CD4-positive, alpha-beta T cell (primary cell): ENCODE results near the gene OPN1MW2. TPM values are rescaled to one million over a fixed set of nuclear protein-coding genes. Genes with fewer than 3 reads are reported as not detected.
"Not testable (repeated sequence)": the region's sequence is repeated elsewhere in the genome, so short reads cannot be mapped to it uniquely, and the experiment has no call there.

Experiments used
- ATAC-seq: fragments of 200-7000 bp; cut with Tn5 transposase; one replicate; pipeline ENCODE4 v1.10.0; 2022; ENCODE audit warnings: mild to moderate bottlenecking; ENCODE audit not compliant: poor library complexity
- CTCF ChIA-PET: fragments of 350-600 bp; sonication (Branson Sonifier 250); formaldehyde crosslinking; loops from one replicate; lab custom pipeline; 2021; ENCODE audit warnings: antibody characterized with exemption, inconsistent platforms; lab: Charles Lee
- POLR2A ChIA-PET: fragments of 350-600 bp; sonication (Branson Sonifier 250); formaldehyde crosslinking; loops from one replicate; lab custom pipeline; 2021; ENCODE audit warnings: antibody characterized with exemption, inconsistent platforms; lab: Charles Lee
- DNase-seq, 14 experiments: peaks; one replicate each; pipeline ENCODE4 v3.0.0-alpha.2; 2013 to 2020; ENCODE audit warnings: mixed read lengths in 2 of 14
- H3K27ac ChIP-seq, 2 donors: one replicate each; pipeline versions ENCODE4 v1.5.1 to v1.7.0; 2013; ENCODE audit warnings: low read length in 2 of 2, low read depth in 1 of 2, mild to moderate bottlenecking in 1 of 2
- H3K27me3 ChIP-seq, 2 experiments: 1 replicate in 1 of 2; 2 replicates in 1 of 2; pipeline versions ENCODE4 v1.6.1 to v1.7.0; 2013; ENCODE audit warnings: low read length in 2 of 2, control low read depth in 1 of 2, mild to moderate bottlenecking in 1 of 2, moderate library complexity in 1 of 2; ENCODE audit not compliant: insufficient read depth in 2 of 2, control insufficient read depth in 1 of 2
- H3K36me3 ChIP-seq: one replicate; pipeline ENCODE4 v1.6.1; 2013; ENCODE audit warnings: low read length, control low read depth; ENCODE audit not compliant: insufficient read depth
- H3K4me1 ChIP-seq: one replicate; pipeline ENCODE4 v1.6.1; 2013; ENCODE audit warnings: low read length, control low read depth; ENCODE audit not compliant: insufficient read depth
- H3K4me3 ChIP-seq: one replicate; pipeline ENCODE4 v1.5.1; 2013; ENCODE audit warnings: mild to moderate bottlenecking, low read length, moderate library complexity
- H3K9me3 ChIP-seq, 2 experiments: 1 replicate in 1 of 2; 2 replicates in 1 of 2; pipeline versions ENCODE4 v1.6.1 to v1.7.0; 2013; ENCODE audit warnings: low read length in 2 of 2, mild to moderate bottlenecking in 2 of 2, control low read depth in 1 of 2, moderate library complexity in 1 of 2; ENCODE audit not compliant: control insufficient read depth in 1 of 2, insufficient read depth in 1 of 2
- H3K27ac Mint-ChIP-seq: one replicate; pipeline ENCODE4 v1.8.0; 2020; ENCODE audit warnings: mixed read lengths
- H3K27me3 Mint-ChIP-seq: one replicate; pipeline ENCODE4 v1.8.0; 2021; ENCODE audit warnings: mixed read lengths
- H3K36me3 Mint-ChIP-seq: one replicate; pipeline ENCODE4 v1.8.0; 2021; ENCODE audit warnings: low read depth, mixed read lengths
- H3K4me1 Mint-ChIP-seq: one replicate; pipeline ENCODE4 v1.8.0; 2021; ENCODE audit warnings: low read depth, mixed read lengths
- H3K4me3 Mint-ChIP-seq: one replicate; pipeline ENCODE4 v1.8.0; 2020; ENCODE audit warnings: mild to moderate bottlenecking, mixed read lengths
- H3K9me3 Mint-ChIP-seq: one replicate; pipeline ENCODE4 v1.8.0; 2020; ENCODE audit warnings: mixed read lengths
- intact Hi-C, 2 experiments: fragments of 100-400 bp; cut with DNase I in 1 of 2; cut with micrococcal nuclease in 1 of 2; formaldehyde crosslinking; loops; one replicate each; pipeline versions ENCODE4 v1.15.1 to v1.9.0; 2023 to 2025; cut with DNase I, micrococcal nuclease
- total RNA-seq, 174 experiments: library from RNA in 2 of 174; stranded (reverse) in 2 of 174; gene quantifications; one replicate each; pipeline ENCODE4 v1.2.3 and lab custom pipeline; 2021 to 2026

The OPN1MW2 gene
- total RNA-seq, 2 experiments from 2014 or later: not detected

DNA sequence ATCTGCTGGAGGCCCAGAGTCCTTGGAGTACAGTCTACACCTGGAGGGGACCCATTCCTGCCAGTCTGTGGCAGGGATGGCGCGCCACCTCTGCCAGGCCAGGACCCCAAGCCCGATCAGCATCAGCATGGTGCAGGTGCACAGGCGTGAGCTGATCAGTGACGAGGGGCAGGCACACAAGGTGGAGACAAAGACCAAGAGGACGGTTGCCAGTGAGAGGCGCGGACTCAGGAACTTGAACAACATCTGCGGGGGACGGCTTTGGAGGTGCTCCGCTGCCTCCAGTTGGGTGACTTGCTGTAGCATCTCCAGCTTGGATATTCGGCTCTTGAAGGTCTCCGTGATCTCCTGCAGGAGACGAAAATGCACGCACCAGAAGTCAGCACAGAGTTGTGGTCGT lies 14.1 kb downstream of the OPN1MW2 start:
- intact Hi-C loops, H3K9me3 Mint-ChIP-seq: not testable (repeated sequence)

DNA sequence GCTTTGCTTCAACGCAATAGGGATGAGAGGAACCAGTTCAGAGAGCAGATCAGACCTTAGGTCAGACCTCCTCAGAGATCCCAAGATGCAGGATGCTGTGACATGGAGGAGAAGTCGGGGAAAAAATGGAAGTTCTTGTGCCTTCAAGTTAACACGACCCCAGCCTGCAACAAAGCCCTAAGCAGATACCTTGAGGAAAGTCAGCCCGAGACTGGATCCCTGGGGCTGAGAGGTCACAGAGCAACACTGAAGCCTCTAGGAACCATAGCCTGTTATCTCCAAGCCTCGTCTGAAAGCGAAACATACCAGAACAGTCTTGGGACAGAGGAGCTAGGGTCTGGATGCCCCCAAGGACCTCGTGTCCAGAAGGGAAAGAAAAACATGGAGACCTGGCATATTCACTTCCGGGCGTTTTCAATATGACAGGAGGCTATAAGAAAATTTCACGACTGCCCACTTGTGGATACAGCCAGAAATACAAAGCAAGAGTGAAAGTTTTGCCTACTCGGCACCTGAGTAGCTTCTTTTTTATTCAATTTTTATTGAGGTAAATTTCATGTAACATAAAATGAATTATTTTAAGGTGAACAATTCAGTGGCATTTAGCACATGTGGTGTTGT lies 19.5 kb downstream of the OPN1MW2 start:
- H3K36me3 Mint-ChIP-seq, H3K4me1 Mint-ChIP-seq, intact Hi-C loops, H3K4me1 ChIP-seq, H3K27me3 ChIP-seq, H3K27ac ChIP-seq, H3K9me3 Mint-ChIP-seq, POLR2A ChIA-PET, H3K9me3 ChIP-seq, H3K27ac Mint-ChIP-seq, H3K27me3 Mint-ChIP-seq, H3K4me3 ChIP-seq, DNase-seq, ATAC-seq, CTCF ChIA-PET, H3K4me3 Mint-ChIP-seq, H3K36me3 ChIP-seq: not testable (repeated sequence)

More for the DNA sequence above, 14.1 kb downstream of the OPN1MW2 start:
- H3K4me3 Mint-ChIP-seq, H3K27me3 Mint-ChIP-seq, H3K9me3 ChIP-seq, H3K27ac ChIP-seq, H3K36me3 Mint-ChIP-seq, H3K27ac Mint-ChIP-seq, DNase-seq, ATAC-seq, H3K36me3 ChIP-seq, CTCF ChIA-PET, H3K4me3 ChIP-seq, POLR2A ChIA-PET, H3K27me3 ChIP-seq, H3K4me1 ChIP-seq, H3K4me1 Mint-ChIP-seq: not testable (repeated sequence)

DNA sequence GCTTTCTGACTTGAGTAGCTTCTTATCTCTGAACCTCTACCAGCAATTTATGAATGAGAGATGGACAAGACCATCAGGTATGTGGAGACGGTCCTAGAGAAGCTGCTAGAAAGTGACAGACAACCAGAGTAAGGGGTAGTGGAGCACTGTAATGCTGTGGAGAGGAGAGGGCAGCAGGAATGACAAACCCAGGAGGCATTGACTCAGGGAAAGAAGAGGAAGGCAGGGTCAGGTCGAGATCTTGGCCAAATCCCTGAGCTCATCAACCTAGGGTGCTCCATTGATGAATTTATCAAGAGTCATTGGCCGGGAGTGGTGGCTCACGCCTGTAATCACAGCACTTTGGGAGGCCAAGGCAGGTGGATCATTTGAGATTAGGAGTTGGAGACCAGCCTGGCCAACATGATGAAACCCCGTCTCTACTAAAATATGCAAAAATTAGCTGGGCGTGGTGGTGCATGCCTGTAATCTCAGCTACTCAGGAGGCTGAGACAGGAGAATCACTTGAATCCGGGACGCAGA lies 20.5 kb downstream of the OPN1MW2 start:
- H3K27me3 Mint-ChIP-seq: not testable (repeated sequence)

DNA sequence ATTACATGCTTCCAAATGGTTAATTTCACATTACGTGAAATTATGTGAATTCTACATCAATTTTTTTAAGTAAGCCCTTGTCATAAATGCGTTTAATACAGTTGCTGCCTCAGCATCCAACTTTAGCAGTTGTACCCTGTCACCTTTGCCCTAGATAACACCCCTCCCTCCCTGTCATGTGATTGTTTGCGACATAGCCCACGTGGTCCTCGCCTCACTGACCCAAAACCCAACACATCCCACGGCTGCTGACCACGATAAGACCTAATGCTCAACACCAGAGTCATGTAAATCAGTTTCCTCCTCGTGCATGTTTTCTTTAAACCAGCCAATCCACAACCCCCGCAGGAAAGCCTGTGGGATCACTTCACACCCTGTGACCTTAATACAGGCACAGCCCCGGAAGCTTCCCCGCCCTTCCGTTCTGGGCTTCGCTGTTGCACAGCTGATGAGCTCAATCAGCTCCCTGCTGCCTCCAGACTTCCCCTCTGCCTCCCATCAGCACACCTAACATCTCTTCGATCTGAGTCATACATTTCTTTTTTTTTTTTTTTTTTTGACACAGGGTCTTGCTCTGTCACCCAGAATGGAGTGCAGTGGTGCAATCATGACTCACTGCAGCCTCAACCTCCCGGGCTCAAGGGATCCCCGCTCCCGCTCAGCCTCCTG lies 28.0 kb downstream of the OPN1MW2 start:
- CTCF ChIA-PET, H3K27me3 Mint-ChIP-seq, H3K4me3 ChIP-seq, H3K27me3 ChIP-seq, POLR2A ChIA-PET, H3K27ac Mint-ChIP-seq, H3K9me3 Mint-ChIP-seq, H3K4me1 Mint-ChIP-seq, H3K36me3 Mint-ChIP-seq, H3K27ac ChIP-seq, H3K9me3 ChIP-seq, intact Hi-C loops, H3K4me1 ChIP-seq, H3K36me3 ChIP-seq, H3K4me3 Mint-ChIP-seq, DNase-seq: not testable (repeated sequence)
- ATAC-seq: peak; percentile 93

More for the DNA sequence above, 20.5 kb downstream of the OPN1MW2 start:
- H3K27me3 ChIP-seq, H3K9me3 ChIP-seq, ATAC-seq, H3K36me3 Mint-ChIP-seq, H3K4me1 ChIP-seq, CTCF ChIA-PET, H3K4me3 Mint-ChIP-seq, H3K4me1 Mint-ChIP-seq, H3K4me3 ChIP-seq, intact Hi-C loops, H3K27ac Mint-ChIP-seq, H3K36me3 ChIP-seq, H3K27ac ChIP-seq, H3K9me3 Mint-ChIP-seq: not testable (repeated sequence)
- POLR2A ChIA-PET: interaction anchor here (0.8 kb wide), 1 partner anchor 87 kb away, joined by 4 read pairs; no protein-coding TSS in a partner anchor
- peak in 1 of 14 experiments; percentile 0 for DNase-seq

DNA sequence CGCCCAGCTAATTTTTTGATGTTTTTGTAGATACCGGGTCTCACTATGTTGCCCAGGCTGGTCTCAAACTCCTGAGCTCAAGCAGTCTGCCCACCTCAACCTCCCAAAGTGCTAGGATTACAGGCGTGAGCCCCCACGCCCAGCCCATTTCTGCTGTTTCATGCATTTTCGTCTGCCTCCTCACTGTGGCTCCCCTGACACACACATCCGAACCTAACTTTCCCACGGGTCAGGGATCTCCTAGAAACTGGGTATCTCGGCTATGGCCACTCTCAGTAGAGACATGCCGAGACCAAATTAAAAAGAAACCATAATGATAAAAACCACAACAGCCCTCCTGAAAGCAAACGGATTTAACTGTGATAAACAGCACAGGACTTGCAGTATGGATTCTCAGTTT lies 28.5 kb downstream of the OPN1MW2 start:
- H3K4me1 Mint-ChIP-seq, H3K4me3 Mint-ChIP-seq, H3K27ac ChIP-seq, CTCF ChIA-PET, H3K27ac Mint-ChIP-seq, H3K27me3 Mint-ChIP-seq, H3K9me3 Mint-ChIP-seq, intact Hi-C loops, H3K4me3 ChIP-seq, ATAC-seq, DNase-seq, H3K4me1 ChIP-seq, H3K9me3 ChIP-seq, H3K36me3 ChIP-seq, POLR2A ChIA-PET, H3K36me3 Mint-ChIP-seq, H3K27me3 ChIP-seq: not testable (repeated sequence)

DNA sequence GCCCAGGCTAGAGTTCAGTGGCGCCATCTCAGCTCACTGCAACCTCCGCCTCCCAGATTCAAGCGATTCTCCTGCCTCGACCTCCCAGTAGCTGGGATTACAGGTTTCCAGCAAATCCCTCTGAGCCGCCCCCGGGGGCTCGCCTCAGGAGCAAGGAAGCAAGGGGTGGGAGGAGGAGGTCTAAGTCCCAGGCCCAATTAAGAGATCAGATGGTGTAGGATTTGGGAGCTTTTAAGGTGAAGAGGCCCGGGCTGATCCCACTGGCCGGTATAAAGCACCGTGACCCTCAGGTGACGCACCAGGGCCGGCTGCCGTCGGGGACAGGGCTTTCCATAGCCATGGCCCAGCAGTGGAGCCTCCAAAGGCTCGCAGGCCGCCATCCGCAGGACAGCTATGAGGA lies 37.7 kb downstream of the OPN1MW2 start, which contains the start of gene OPN1MW3:
Gene OPN1MW3, plus strand, starts transcription at position 301 of the 400 bp plus-strand sequence. Its CDS starts 38 bp downstream, at position 339.
- H3K27me3 ChIP-seq, H3K27me3 Mint-ChIP-seq, intact Hi-C loops, H3K4me3 Mint-ChIP-seq, H3K4me3 ChIP-seq, DNase-seq, H3K4me1 Mint-ChIP-seq, H3K27ac Mint-ChIP-seq, ATAC-seq, H3K36me3 ChIP-seq, H3K9me3 ChIP-seq, H3K27ac ChIP-seq, H3K36me3 Mint-ChIP-seq, H3K9me3 Mint-ChIP-seq, CTCF ChIA-PET, POLR2A ChIA-PET, H3K4me1 ChIP-seq: not testable (repeated sequence)

DNA sequence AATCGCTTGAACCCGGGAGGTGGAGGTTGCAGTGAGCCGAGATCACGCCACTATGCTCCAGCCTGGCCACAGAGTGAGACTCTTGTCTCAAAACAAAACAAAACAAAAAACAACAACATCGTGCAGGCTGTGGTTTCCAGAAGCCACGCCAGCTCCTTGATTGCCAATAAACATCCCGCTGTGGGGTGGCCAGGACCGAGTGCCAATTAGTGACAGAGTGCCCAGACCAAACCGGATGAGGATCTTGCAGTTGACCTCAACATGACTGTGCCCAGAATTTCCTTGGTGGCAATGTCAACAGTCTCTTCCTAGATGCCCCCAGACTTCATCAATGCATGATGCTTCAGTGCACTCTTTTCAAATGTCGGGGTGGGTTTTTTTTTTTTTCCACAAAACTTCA lies 39.2 kb downstream of the OPN1MW2 start:
- H3K27me3 ChIP-seq, H3K27ac ChIP-seq, H3K9me3 ChIP-seq, POLR2A ChIA-PET, intact Hi-C loops, H3K36me3 Mint-ChIP-seq, H3K4me3 ChIP-seq, CTCF ChIA-PET, H3K4me1 ChIP-seq, H3K36me3 ChIP-seq, H3K4me1 Mint-ChIP-seq, H3K9me3 Mint-ChIP-seq, ATAC-seq, H3K27me3 Mint-ChIP-seq, H3K4me3 Mint-ChIP-seq, H3K27ac Mint-ChIP-seq, DNase-seq: not testable (repeated sequence)
